Chondrocyte (in vitro differentiated cells): ENCODE measurements around the gene EFCAB12. TPM values are rescaled to one million over a fixed set of nuclear protein-coding genes. Genes with fewer than 3 reads are reported as not detected.

ENCODE experiments used
- DNase-seq: peaks from one replicate; pipeline ENCODE4 v3.0.0; 2021; ENCODE audit warnings: mixed read lengths, low spot score
- H3K27ac Mint-ChIP-seq: one replicate; pipeline ENCODE4 v1.8.0; 2021; ENCODE audit warnings: mild to moderate bottlenecking, moderate library complexity, mixed read lengths; ENCODE audit not compliant: unreplicated experiment
- H3K27me3 Mint-ChIP-seq: 2 replicates; pipeline ENCODE4 v1.8.0; 2021; ENCODE audit warnings: low read depth, mixed read lengths
- H3K36me3 Mint-ChIP-seq: 2 replicates; pipeline ENCODE4 v1.8.0; 2021; ENCODE audit warnings: low read depth, mixed read lengths
- H3K4me1 Mint-ChIP-seq: 2 replicates; pipeline ENCODE4 v1.8.0; 2021; ENCODE audit warnings: low read depth, mild to moderate bottlenecking, mixed read lengths
- H3K4me3 Mint-ChIP-seq: one replicate; pipeline ENCODE4 v1.8.0; 2021; ENCODE audit warnings: mild to moderate bottlenecking, moderate library complexity, mixed read lengths; ENCODE audit not compliant: unreplicated experiment
- H3K9me3 Mint-ChIP-seq: 2 replicates; pipeline ENCODE4 v1.8.0; 2021; ENCODE audit warnings: low read depth, mixed read lengths
- CTCF ChIP-seq: fragments of 200-600 bp; sonication (generic); IDR thresholded peaks from 2 replicates; pipeline ENCODE4 v1.5.0; 2021; ENCODE audit warnings: antibody characterized with exemption, mild to moderate bottlenecking, moderate library complexity
- total RNA-seq: library from RNA; stranded (reverse); gene quantifications from 3 replicates; pipeline ENCODE4 v1.2.1, GENCODE V29; 2021

The EFCAB12 gene
- total RNA-seq, 1 donor from 2014 or later, result not detected

- Mint-ChIP-seq H3K27ac (no peak overlapping the region), H3K4me1 (peaks cover 37% of the 10 kb centered on the region), H3K36me3 (no peaks in the 10 kb centered on the region), H3K27me3 (no peaks in the 10 kb centered on the region), H3K4me3 (no peak overlapping the region), H3K9me3 (no peaks in the 10 kb centered on the region)
- no peak for DNase-seq
- no peak for TF ChIP-seq CTCF
Observed at GRCh38 chr3:129445471-129445870, 17.0 kb upstream of the EFCAB12 start.

- peaks cover 49% of the 10 kb centered on the region for H3K4me1 Mint-ChIP-seq
- no peak overlapping the region for H3K27ac Mint-ChIP-seq
- no peaks in the 10 kb centered on the region for H3K27me3 Mint-ChIP-seq
- H3K36me3 Mint-ChIP-seq, result no peaks in the 10 kb centered on the region
- H3K4me3 Mint-ChIP-seq, result no peak overlapping the region
- no peak for DNase-seq
- TF ChIP-seq CTCF, result no peak
- H3K9me3 Mint-ChIP-seq, result no peaks in the 10 kb centered on the region
Observed at GRCh38 chr3:129442947-129443346, 14.5 kb upstream of the EFCAB12 start.

GRCh38 chr3:129442486-129442885, 14.1 kb upstream of the EFCAB12 start:
- peaks cover 52% of the 10 kb centered on the region for H3K4me1 Mint-ChIP-seq
- no peaks in the 10 kb centered on the region for H3K27me3 Mint-ChIP-seq
- no peak for DNase-seq
- TF ChIP-seq CTCF, result no peak
- no peaks in the 10 kb centered on the region for H3K9me3 Mint-ChIP-seq
- no peak overlapping the region for H3K4me3 Mint-ChIP-seq
- H3K36me3 Mint-ChIP-seq, result peaks cover 4% of the 10 kb centered on the region
- H3K27ac Mint-ChIP-seq, result peak overlapping the region; percentile 99

- no peaks in the 10 kb centered on the region for H3K27me3 Mint-ChIP-seq
- peak; percentile 36 for TF ChIP-seq CTCF
- H3K4me3 Mint-ChIP-seq, result peak overlapping the region; percentile 95
- peaks cover 5% of the 10 kb centered on the region for H3K36me3 Mint-ChIP-seq
- no peak for DNase-seq
- peak overlapping the region; percentile 99 for H3K27ac Mint-ChIP-seq
- no peaks in the 10 kb centered on the region for H3K9me3 Mint-ChIP-seq
- H3K4me1 Mint-ChIP-seq, result peaks cover 48% of the 10 kb centered on the region
Observed at GRCh38 chr3:129441782-129442181, 13.3 kb upstream of the EFCAB12 start.

GRCh38 chr3:129441215-129441614, 12.8 kb upstream of the EFCAB12 start:
- peaks cover 8% of the 10 kb centered on the region for H3K36me3 Mint-ChIP-seq
- H3K27ac Mint-ChIP-seq, result peak overlapping the region; percentile 99
- TF ChIP-seq CTCF, result no peak
- no peaks in the 10 kb centered on the region for H3K9me3 Mint-ChIP-seq
- DNase-seq, result no peak
- no peaks in the 10 kb centered on the region for H3K27me3 Mint-ChIP-seq
- peak overlapping the region; percentile 95 for H3K4me3 Mint-ChIP-seq
- peaks cover 46% of the 10 kb centered on the region for H3K4me1 Mint-ChIP-seq
